GM21381 (cell line): ENCODE measurements around the gene TTI1.
"Not testable (repeated sequence)": the region's sequence is repeated elsewhere in the genome, so short reads cannot be mapped to it uniquely, and the experiment has no call there.

Experiments used
- ATAC-seq: cut with Tn5 transposase; IDR thresholded peaks from one replicate; pipeline ENCODE4 v1.9.1; 2021; ENCODE audit warnings: mild to moderate bottlenecking, moderate library complexity; ENCODE audit not compliant: unreplicated experiment

Gene TTI1

GRCh38 chr20:37970856-37971245 is 62.4 kb downstream of the TTI1 start:
- ATAC-seq: no peak

- no peak for ATAC-seq
These were observed 63.1 kb downstream of the TTI1 start for GRCh38 chr20:37969949-37970855.

GRCh38 chr20:37968841-37969401 is 64.3 kb downstream of the TTI1 start:
- no peak for ATAC-seq

GRCh38 chr20:37963483-37963882 is 69.8 kb downstream of the TTI1 start:
- ATAC-seq: not testable (repeated sequence)

GRCh38 chr20:37961066-37961465 is 72.2 kb downstream of the TTI1 start:
- ATAC-seq: no peak

GRCh38 chr20:37958856-37959520 is 74.3 kb downstream of the TTI1 start:
- no peak for ATAC-seq

- ATAC-seq: no peak
These were observed 77.1 kb downstream of the TTI1 start for GRCh38 chr20:37956107-37956585.

GRCh38 chr20:37955511-37955910 is 77.7 kb downstream of the TTI1 start:
- no peak for ATAC-seq

GRCh38 chr20:37954626-37955025 is 78.6 kb downstream of the TTI1 start:
- ATAC-seq: no peak

- ATAC-seq: no peak
These were observed 79.1 kb downstream of the TTI1 start for GRCh38 chr20:37954190-37954589.

GRCh38 chr20:37948956-37949355 is 84.3 kb downstream of the TTI1 start:
- ATAC-seq: no peak

GRCh38 chr20:37947943-37948342 is 85.3 kb downstream of the TTI1 start:
- no peak for ATAC-seq

- no peak for ATAC-seq
These were observed 86.3 kb downstream of the TTI1 start for GRCh38 chr20:37946946-37947345.

GRCh38 chr20:37945091-37945547 is 88.1 kb downstream of the TTI1 start:
- no peak for ATAC-seq

- no peak for ATAC-seq
These were observed 88.7 kb downstream of the TTI1 start for GRCh38 chr20:37944456-37944981.

GRCh38 chr20:37943501-37944455 is 89.5 kb downstream of the TTI1 start:
- no peak for ATAC-seq

- no peak for ATAC-seq
These were observed 90.2 kb downstream of the TTI1 start for GRCh38 chr20:37943033-37943432.

GRCh38 chr20:37941992-37942391 is 91.3 kb downstream of the TTI1 start:
- ATAC-seq: no peak

GRCh38 chr20:37941332-37941731 is 91.9 kb downstream of the TTI1 start:
- ATAC-seq: no peak

- no peak for ATAC-seq
These were observed 92.4 kb downstream of the TTI1 start for GRCh38 chr20:37940858-37941257.
